Suprapubic skin (tissue), 4 donors: Measurements from ENCODE around the gene FLACC1. TPM values are rescaled to one million over a fixed set of nuclear protein-coding genes. Genes with fewer than 3 reads are reported as not detected.

Experiments
- DNase-seq, 2 donors: peaks; one replicate each; pipeline ENCODE4 v3.0.0-alpha.2; 2019; ENCODE audit warnings: low spot score in 2 of 2
- H3K27ac ChIP-seq: fragments of 200-600 bp; sonication (generic); one replicate; pipeline ENCODE4 v1.5.1; 2019
- H3K27me3 ChIP-seq: fragments of 200-600 bp; sonication (generic); one replicate; pipeline ENCODE4 v1.5.1; 2019
- H3K36me3 ChIP-seq: fragments of 200-600 bp; sonication (generic); one replicate; pipeline ENCODE4 v1.5.1; 2019
- H3K4me1 ChIP-seq: fragments of 200-600 bp; sonication (generic); one replicate; pipeline ENCODE4 v1.5.1; 2019
- H3K4me3 ChIP-seq: fragments of 200-600 bp; sonication (generic); one replicate; pipeline ENCODE4 v1.5.1; 2019; ENCODE audit warnings: mild to moderate bottlenecking
- H3K9me3 ChIP-seq: fragments of 200-600 bp; sonication (generic); one replicate; pipeline ENCODE4 v1.5.1; 2019
- CTCF ChIP-seq, 2 donors: fragments of 200-600 bp in 1 of 2; fragments of 450-650 bp in 1 of 2; sonication (generic) in 1 of 2; IDR thresholded peaks; one replicate each; pipeline ENCODE4 v1.5.1; 2016 to 2019; ENCODE audit warnings: antibody characterized with exemption in 2 of 2, mild to moderate bottlenecking in 1 of 2, moderate library complexity in 1 of 2
- EP300 ChIP-seq: sonication (generic); formaldehyde crosslinking; IDR thresholded peaks from one replicate; pipeline ENCODE4 v1.6.1; 2017; ENCODE audit warnings: antibody characterized with exemption
- POLR2A ChIP-seq, 2 donors: fragments of 450-650 bp; IDR thresholded peaks; one replicate each; pipeline ENCODE4 v1.6.1; 2017; ENCODE audit warnings: antibody characterized with exemption in 2 of 2, mild to moderate bottlenecking in 2 of 2, moderate library complexity in 2 of 2
- POLR2AphosphoS5 ChIP-seq, 3 donors: sonication (generic); formaldehyde crosslinking; IDR thresholded peaks; one replicate each; pipeline ENCODE4 v1.6.1; 2017; ENCODE audit warnings: antibody characterized with exemption in 3 of 3
- WGBS: methylation state at CpG from one replicate; pipeline ENCODE4 v1.1.5; 2018; 5-methylcytosine and 5-hydroxymethylcytosine counted together
- total RNA-seq, 4 donors: library from RNA; depleted of rRNA; stranded (reverse); fragments of >200 nt; gene quantifications; one replicate each; pipeline ENCODE4 v1.1.0, GENCODE V29; 2016

FLACC1 gene
- total RNA-seq, 4 donors from 2014 or later: 0.80 to 1.0 TPM; not detected in 2

- H3K27me3 ChIP-seq: no peaks in the 10 kb centered on the region
- TF ChIP-seq POLR2A (IDR thresholded peaks at IDR 0.05): no peak
- no peak for TF ChIP-seq EP300
- TF ChIP-seq POLR2AphosphoS5 (IDR thresholded peaks at IDR 0.05): no peak
- no peak for TF ChIP-seq CTCF (IDR thresholded peaks at IDR 0.05)
- no peaks in the 10 kb centered on the region for H3K9me3 ChIP-seq
- H3K4me1 ChIP-seq: no peaks in the 10 kb centered on the region
- no peak overlapping the region for H3K27ac ChIP-seq
- H3K4me3 ChIP-seq: no peak overlapping the region
- peaks cover 42% of the 10 kb centered on the region for H3K36me3 ChIP-seq
- 94% methylated on average over 2 of the region's 2 CpGs for WGBS
- no peak for DNase-seq
Observed at GRCh38 chr2:201269764-201270163, 87.4 kb downstream of the FLACC1 start.

- DNase-seq: no peak
- peaks cover 23% of the 10 kb centered on the region for H3K36me3 ChIP-seq
Observed at GRCh38 chr2:201267278-201268030, 89.7 kb downstream of the FLACC1 start.

GRCh38 chr2:201266629-201267028 is 90.5 kb downstream of the FLACC1 start:
- H3K4me3 ChIP-seq: no peak overlapping the region
- TF ChIP-seq EP300 (no peak), POLR2AphosphoS5 (IDR thresholded peaks at IDR 0.05) (no peak), POLR2A (IDR thresholded peaks at IDR 0.05) (no peak), CTCF (IDR thresholded peaks at IDR 0.05) (no peak)
- no peaks in the 10 kb centered on the region for H3K9me3 ChIP-seq
- 87% methylated on average over 2 of the region's 2 CpGs for WGBS
- no peak for DNase-seq
- no peak overlapping the region for H3K27ac ChIP-seq
- H3K4me1 ChIP-seq: peaks cover 17% of the 10 kb centered on the region
- no peaks in the 10 kb centered on the region for H3K27me3 ChIP-seq
- peaks cover 23% of the 10 kb centered on the region for H3K36me3 ChIP-seq

More at GRCh38 chr2:201267278-201268030, 89.7 kb downstream of the FLACC1 start:
- Histone ChIP-seq H3K4me3 (no peak overlapping the region), H3K9me3 (no peaks in the 10 kb centered on the region), H3K4me1 (peaks cover 13% of the 10 kb centered on the region), H3K27ac (no peak overlapping the region), H3K27me3 (no peaks in the 10 kb centered on the region)
- TF ChIP-seq POLR2A (IDR thresholded peaks at IDR 0.05) (no peak), CTCF (IDR thresholded peaks at IDR 0.05) (no peak), POLR2AphosphoS5 (IDR thresholded peaks at IDR 0.05) (no peak), EP300 (no peak)
- 88% methylated on average over 12 of the region's 12 CpGs for WGBS

- no peak overlapping the region for H3K27ac ChIP-seq
- H3K27me3 ChIP-seq: no peaks in the 10 kb centered on the region
- 80% methylated on average over 7 of the region's 7 CpGs for WGBS
- H3K36me3 ChIP-seq: peaks cover 12% of the 10 kb centered on the region
- DNase-seq: no peak
- H3K4me1 ChIP-seq: peaks cover 35% of the 10 kb centered on the region
- no peak for TF ChIP-seq POLR2AphosphoS5 (IDR thresholded peaks at IDR 0.05)
- no peak for TF ChIP-seq EP300
- no peaks in the 10 kb centered on the region for H3K9me3 ChIP-seq
- H3K4me3 ChIP-seq: no peak overlapping the region
Observed at GRCh38 chr2:201264472-201265173, 92.5 kb downstream of the FLACC1 start.

GRCh38 chr2:201263779-201264178 is 93.4 kb downstream of the FLACC1 start:
- DNase-seq: no peak
- Histone ChIP-seq H3K36me3 (peaks cover 12% of the 10 kb centered on the region), H3K9me3 (no peaks in the 10 kb centered on the region), H3K27me3 (no peaks in the 10 kb centered on the region), H3K4me1 (peaks cover 44% of the 10 kb centered on the region), H3K27ac (no peak overlapping the region), H3K4me3 (no peak overlapping the region)
- TF ChIP-seq POLR2AphosphoS5 (IDR thresholded peaks at IDR 0.05) (no peak), POLR2A (IDR thresholded peaks at IDR 0.05) (no peak), EP300 (no peak), CTCF (IDR thresholded peaks at IDR 0.05) (no peak)
- WGBS: 83% methylated on average over 2 of the region's 2 CpGs
